Body of pancreas (tissue), 4 donors: ENCODE measurements around the gene STXBP1. TPM values are rescaled to one million over a fixed set of nuclear protein-coding genes. Genes with fewer than 3 reads are reported as not detected.
A peak's percentile ranks its signal among the peaks of the same experiment; 100 is the strongest.

Source experiments
- ATAC-seq: fragments of 150-250 bp; one replicate; pipeline ENCODE4 v1.9.1; 2016
- DNase-seq, 4 donors: peaks; one replicate each; pipeline ENCODE4 v3.0.0-alpha.2; 2019
- H3K27ac ChIP-seq, 4 donors: fragments of 200-600 bp; sonication (generic); 1 replicate in 3 of 4; 2 replicates in 1 of 4; pipeline versions ENCODE4 v1.5.1 to v1.6.1; 2016 to 2019; ENCODE audit warnings: mild to moderate bottlenecking in 1 of 4, mixed read lengths in 1 of 4, moderate library complexity in 1 of 4
- H3K27me3 ChIP-seq, 2 donors: fragments of 200-600 bp; sonication (generic); one replicate each; pipeline ENCODE4 v1.6.0; 2016; ENCODE audit warnings: mild to moderate bottlenecking in 1 of 2
- H3K36me3 ChIP-seq, 2 donors: fragments of 200-600 bp; sonication (generic); replicated peaks in 1 of 2; 2 replicates each; pipeline ENCODE4 v1.5.1; 2016; ENCODE audit warnings: low read depth in 2 of 2; ENCODE audit not compliant: insufficient read depth in 1 of 2
- H3K4me1 ChIP-seq: fragments of 200-600 bp; sonication (generic); one replicate; pipeline ENCODE4 v1.6.0; 2016
- H3K4me3 ChIP-seq, 2 donors: fragments of 200-600 bp; sonication (generic); 1 replicate in 1 of 2; 2 replicates in 1 of 2; pipeline ENCODE4 v1.5.1; 2016 to 2019
- H3K9me3 ChIP-seq, 3 donors: fragments of 200-600 bp; sonication (generic); 1 replicate in 2 of 3; 2 replicates in 1 of 3; pipeline ENCODE4 v1.5.1; 2016
- CTCF ChIP-seq, 7 experiments: fragments of 450-650 bp in 4 of 7; fragments of 200-600 bp in 3 of 7; sonication (generic) in 3 of 7; IDR thresholded peaks; one replicate each; pipeline ENCODE4 v1.5.1; 2016 to 2019; ENCODE audit warnings: antibody characterized with exemption in 7 of 7
- POLR2A ChIP-seq, 3 donors: fragments of 450-650 bp; IDR thresholded peaks; one replicate each; pipeline ENCODE4 v1.6.1; 2016; ENCODE audit warnings: antibody characterized with exemption in 3 of 3, mild to moderate bottlenecking in 2 of 3
- whole genome bisulfite sequencing, 2 donors: methylation state at CpG; one replicate each; pipeline ENCODE4 v1.1.5; 2017; 5-methylcytosine and 5-hydroxymethylcytosine counted together
- intact Hi-C: fragments of 100-400 bp; cut with DNase I; formaldehyde crosslinking; loops from one replicate; pipeline ENCODE4 v1.15.1; 2023
- total RNA-seq, 2 donors: library from RNA; depleted of rRNA; stranded (reverse); fragments of >200 nt; gene quantifications; one replicate each; pipeline ENCODE4 v1.1.0, GENCODE V29; 2016

STXBP1 gene
- total RNA-seq, 2 donors from 2014 or later, result 34.5 to 39.9 TPM

GRCh38 chr9:127694890-127695720 lies 83.0 kb downstream of the STXBP1 start:
- H3K9me3 ChIP-seq, result no peaks in the 10 kb centered on the region
- no peak overlapping the region for H3K27ac ChIP-seq
- ATAC-seq, result no peak
- H3K27me3 ChIP-seq, result no peaks in the 10 kb centered on the region
- H3K4me1 ChIP-seq, result peaks cover 12% of the 10 kb centered on the region
- intact Hi-C loops, result no loop called here
- no peak overlapping the region for H3K4me3 ChIP-seq
- H3K36me3 ChIP-seq, result no peaks in the 10 kb centered on the region
- 69 to 71% methylated on average over 9 of the region's 9 CpGs for WGBS, 2 donors
- no peak for DNase-seq
- TF ChIP-seq CTCF (IDR thresholded peaks at IDR 0.05) (no peak), POLR2A (IDR thresholded peaks at IDR 0.05) (no peak)

GRCh38 chr9:127697575-127697974 lies 85.5 kb downstream of the STXBP1 start:
- TF ChIP-seq POLR2A (IDR thresholded peaks at IDR 0.05) (no peak), CTCF (IDR thresholded peaks at IDR 0.05) (no peak)

GRCh38 chr9:127698386-127698785 lies 86.3 kb downstream of the STXBP1 start:
- H3K27ac ChIP-seq, result peak overlapping the region in 1 of 4 donors; percentile 89

More at GRCh38 chr9:127697575-127697974, 85.5 kb downstream of the STXBP1 start:
- Histone ChIP-seq H3K27ac (no peak overlapping the region), H3K4me1 (peaks cover 28% of the 10 kb centered on the region), H3K4me3 (no peak overlapping the region), H3K36me3 (no peaks in the 10 kb centered on the region), H3K27me3 (no peaks in the 10 kb centered on the region), H3K9me3 (no peaks in the 10 kb centered on the region)
- DNase-seq (no peak), ATAC-seq (no peak)
- intact Hi-C loops, result no loop called here
- 82 to 83% methylated on average over 4 to 5 of the region's 5 CpGs for WGBS, 2 donors

GRCh38 chr9:127698985-127699670 lies 87.1 kb downstream of the STXBP1 start:
- H3K9me3 ChIP-seq, result no peaks in the 10 kb centered on the region
- peak in 4 of 7 experiments; percentile 16 to 42 (median 35) for TF ChIP-seq CTCF (IDR thresholded peaks at IDR 0.05)
- TF ChIP-seq POLR2A (IDR thresholded peaks at IDR 0.05), result peak in 2 of 3 donors; percentile 61 to 70
- H3K4me3 ChIP-seq, result no peak overlapping the region
- 18 to 46% methylated on average over 20 to 41 of the region's 41 CpGs for WGBS, 2 donors
- H3K27me3 ChIP-seq, result no peaks in the 10 kb centered on the region
- peaks cover 28% of the 10 kb centered on the region for H3K4me1 ChIP-seq
- DNase-seq, result peak; percentile 95 to 98 (median 97)
- H3K36me3 ChIP-seq, result no peaks in the 10 kb centered on the region
- peak overlapping the region; percentile 75 to 89 (median 87) for H3K27ac ChIP-seq
- ATAC-seq, result peak; percentile 94
- intact Hi-C loops, result no loop called here

More at GRCh38 chr9:127698386-127698785, 86.3 kb downstream of the STXBP1 start:
- H3K9me3 ChIP-seq, result no peaks in the 10 kb centered on the region
- 87 to 93% methylated on average over 5 of the region's 5 CpGs for WGBS, 2 donors
- peaks cover 28% of the 10 kb centered on the region for H3K4me1 ChIP-seq
- H3K27me3 ChIP-seq, result no peaks in the 10 kb centered on the region
- no peak for DNase-seq
- no peak for ATAC-seq
- H3K4me3 ChIP-seq, result no peak overlapping the region
- no peak for TF ChIP-seq POLR2A (IDR thresholded peaks at IDR 0.05)
- no peak for TF ChIP-seq CTCF (IDR thresholded peaks at IDR 0.05)
- H3K36me3 ChIP-seq, result no peaks in the 10 kb centered on the region
- intact Hi-C loops, result no loop called here
